Measurements from ENCODE around the gene OR2A5.

Gene OR2A5

DNA sequence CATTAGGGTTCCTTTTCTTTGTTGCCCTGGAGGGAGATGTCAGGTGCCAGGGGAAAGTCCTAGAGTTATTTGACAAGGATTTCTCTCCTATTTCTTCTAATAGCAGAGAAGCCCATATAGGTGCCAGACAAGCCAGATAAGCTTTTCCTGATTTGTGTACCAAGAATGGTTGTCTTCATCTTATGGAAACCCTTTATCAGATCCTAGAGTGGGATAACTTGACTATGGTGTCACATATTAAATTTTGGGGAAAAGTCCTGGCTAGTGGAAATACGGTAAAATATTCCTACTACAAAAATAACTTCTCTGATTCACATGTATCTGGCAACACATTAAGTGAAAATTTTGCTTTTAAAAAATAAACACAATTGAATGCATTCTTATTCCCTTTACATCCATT, 38.5 kb downstream of the OR2A5 start:
- Histone ChIP-seq H3K14ac (ENCODE audit: low read length) (no peak overlapping the region), H4K91ac (ENCODE audit: low read depth, low read length) (no peak overlapping the region), H3K36me3 (ENCODE audit: control insufficient read depth in 1 of 2, insufficient read depth in 2 of 2, low read length in 2 of 2) (no peaks in the 10 kb centered on the region), H2BK120ac (ENCODE audit: insufficient read depth, low read length, poor library complexity) (no peak overlapping the region), H3K4ac (ENCODE audit: low read depth, low read length) (no peak overlapping the region), H3K79me2 (ENCODE audit: control insufficient read depth, insufficient read depth, low read length, poor library complexity) (no peaks in the 10 kb centered on the region), H4K12ac (ENCODE audit: low read depth, low read length) (no peak overlapping the region), H4K8ac (ENCODE audit: low read depth, low read length) (no peak overlapping the region), H3K9me3 (ENCODE audit: insufficient read depth, low read depth, low read length) (no peaks in the 10 kb centered on the region), H3K23ac (ENCODE audit: low read length) (no peak overlapping the region), H2AFZ (ENCODE audit: insufficient read depth, low read length, poor library complexity) (no peak overlapping the region), H3K4me1 (ENCODE audit: control insufficient read depth in 1 of 2, insufficient read depth in 2 of 2, low read length in 2 of 2) (no peaks in the 10 kb centered on the region), H3K79me1 (ENCODE audit: low read length) (no peaks in the 10 kb centered on the region), H3K4me3 (ENCODE audit: low read depth, low read length) (no peak overlapping the region), H2BK12ac (ENCODE audit: low read length) (no peak overlapping the region), H3K4me2 (ENCODE audit: low read length) (no peak overlapping the region), H3K27me3 (ENCODE audit: insufficient read depth, low read length) (no peaks in the 10 kb centered on the region), H3K18ac (ENCODE audit: low read length) (no peak overlapping the region), H2AK5ac (ENCODE audit: low read length) (no peak overlapping the region), H3K27ac (ENCODE audit: low read depth, low read length) (no peak overlapping the region), H2BK5ac (ENCODE audit: low read depth, low read length, poor library complexity) (no peak overlapping the region), H3K9ac (ENCODE audit: low read length) (no peak overlapping the region)
- WGBS (ENCODE audit: extremely low coverage, insufficient coverage, insufficient read length) = no CpG with 5 or more reads among the region's 1 CpG
- DNase-seq = no peak

DNA sequence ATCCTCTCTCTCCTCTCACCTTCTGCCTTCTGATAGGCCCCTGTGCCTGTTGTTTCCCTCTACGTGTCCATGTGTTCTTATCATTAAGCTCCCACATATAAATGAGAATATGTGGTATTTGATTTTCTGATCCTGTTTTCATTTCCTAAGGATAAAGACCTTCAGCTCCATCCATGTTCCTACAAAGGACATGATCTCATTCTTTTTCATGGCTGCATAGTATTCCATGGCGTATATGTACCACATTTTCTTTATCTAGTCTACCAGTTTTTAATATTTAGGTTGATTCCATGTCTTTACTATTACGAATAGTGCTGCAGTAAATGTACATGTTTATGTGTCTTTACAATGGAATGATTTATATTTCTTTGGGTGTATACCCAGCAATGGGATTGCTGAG, 41.9 kb downstream of the OR2A5 start:
- Histone ChIP-seq H4K12ac (ENCODE audit: low read depth, low read length) (no peak overlapping the region), H3K79me1 (ENCODE audit: low read length) (no peaks in the 10 kb centered on the region), H2AFZ (ENCODE audit: insufficient read depth, low read length, poor library complexity) (no peak overlapping the region), H3K14ac (ENCODE audit: low read length) (no peak overlapping the region), H2BK5ac (ENCODE audit: low read depth, low read length, poor library complexity) (no peak overlapping the region), H3K27me3 (ENCODE audit: insufficient read depth, low read length) (no peaks in the 10 kb centered on the region), H3K9ac (ENCODE audit: low read length) (no peak overlapping the region), H3K27ac (ENCODE audit: low read depth, low read length) (no peak overlapping the region), H4K91ac (ENCODE audit: low read depth, low read length) (no peak overlapping the region), H3K23ac (ENCODE audit: low read length) (no peak overlapping the region), H3K4me1 (ENCODE audit: control insufficient read depth in 1 of 2, insufficient read depth in 2 of 2, low read length in 2 of 2) (no peaks in the 10 kb centered on the region), H3K9me3 (ENCODE audit: insufficient read depth, low read depth, low read length) (peaks cover 2% of the 10 kb centered on the region), H2AK5ac (ENCODE audit: low read length) (no peak overlapping the region), H3K36me3 (ENCODE audit: control insufficient read depth in 1 of 2, insufficient read depth in 2 of 2, low read length in 2 of 2) (no peaks in the 10 kb centered on the region), H3K4me3 (ENCODE audit: low read depth, low read length) (no peak overlapping the region), H2BK120ac (ENCODE audit: insufficient read depth, low read length, poor library complexity) (no peak overlapping the region), H3K4me2 (ENCODE audit: low read length) (no peak overlapping the region), H3K79me2 (ENCODE audit: control insufficient read depth, insufficient read depth, low read length, poor library complexity) (no peaks in the 10 kb centered on the region), H2BK12ac (ENCODE audit: low read length) (no peak overlapping the region), H4K8ac (ENCODE audit: low read depth, low read length) (no peak overlapping the region), H3K4ac (ENCODE audit: low read depth, low read length) (no peak overlapping the region), H3K18ac (ENCODE audit: low read length) (no peak overlapping the region)
- DNase-seq = no peak
- no CpG with 5 or more reads among the region's 3 CpGs for WGBS (ENCODE audit: extremely low coverage, insufficient coverage, insufficient read length)

DNA sequence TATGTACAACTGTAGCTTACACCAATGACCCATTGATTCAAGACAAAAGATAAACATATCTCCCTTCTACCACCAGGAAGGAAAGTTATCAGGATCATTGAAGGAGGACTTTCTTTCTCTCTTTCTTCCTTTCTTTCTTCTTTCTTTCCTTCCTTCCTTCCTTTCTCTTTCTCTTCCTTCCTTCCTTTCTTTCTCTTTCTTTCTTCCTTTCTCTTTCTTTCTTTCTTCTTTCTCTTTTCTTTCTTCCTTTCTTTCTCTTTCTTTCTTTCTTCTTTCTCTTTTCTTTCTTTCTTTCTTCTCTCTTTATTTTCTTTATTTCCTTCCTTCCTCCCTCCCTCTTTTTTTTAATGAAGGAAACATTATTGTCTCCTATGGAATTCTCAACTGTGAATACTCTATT, 50.0 kb downstream of the OR2A5 start:
- Histone ChIP-seq H2AK5ac (ENCODE audit: low read length) (no peak overlapping the region), H3K9me3 (ENCODE audit: insufficient read depth, low read depth, low read length) (peaks cover 2% of the 10 kb centered on the region), H3K36me3 (ENCODE audit: control insufficient read depth in 1 of 2, insufficient read depth in 2 of 2, low read length in 2 of 2) (no peaks in the 10 kb centered on the region), H3K4ac (ENCODE audit: low read depth, low read length) (no peak overlapping the region), H4K91ac (ENCODE audit: low read depth, low read length) (no peak overlapping the region), H2BK120ac (ENCODE audit: insufficient read depth, low read length, poor library complexity) (no peak overlapping the region), H2BK12ac (ENCODE audit: low read length) (no peak overlapping the region), H4K12ac (ENCODE audit: low read depth, low read length) (no peak overlapping the region), H3K14ac (ENCODE audit: low read length) (no peak overlapping the region), H2AFZ (ENCODE audit: insufficient read depth, low read length, poor library complexity) (no peak overlapping the region), H3K79me2 (ENCODE audit: control insufficient read depth, insufficient read depth, low read length, poor library complexity) (no peaks in the 10 kb centered on the region), H3K27me3 (ENCODE audit: insufficient read depth, low read length) (no peaks in the 10 kb centered on the region), H3K4me2 (ENCODE audit: low read length) (no peak overlapping the region), H4K8ac (ENCODE audit: low read depth, low read length) (no peak overlapping the region), H3K4me3 (ENCODE audit: low read depth, low read length) (no peak overlapping the region), H3K4me1 (ENCODE audit: control insufficient read depth in 1 of 2, insufficient read depth in 2 of 2, low read length in 2 of 2) (no peaks in the 10 kb centered on the region), H3K79me1 (ENCODE audit: low read length) (no peaks in the 10 kb centered on the region), H3K9ac (ENCODE audit: low read length) (no peak overlapping the region), H3K23ac (ENCODE audit: low read length) (no peak overlapping the region), H2BK5ac (ENCODE audit: low read depth, low read length, poor library complexity) (no peak overlapping the region), H3K27ac (ENCODE audit: low read depth, low read length) (no peak overlapping the region), H3K18ac (ENCODE audit: low read length) (no peak overlapping the region)
- DNase-seq = no peak

DNA sequence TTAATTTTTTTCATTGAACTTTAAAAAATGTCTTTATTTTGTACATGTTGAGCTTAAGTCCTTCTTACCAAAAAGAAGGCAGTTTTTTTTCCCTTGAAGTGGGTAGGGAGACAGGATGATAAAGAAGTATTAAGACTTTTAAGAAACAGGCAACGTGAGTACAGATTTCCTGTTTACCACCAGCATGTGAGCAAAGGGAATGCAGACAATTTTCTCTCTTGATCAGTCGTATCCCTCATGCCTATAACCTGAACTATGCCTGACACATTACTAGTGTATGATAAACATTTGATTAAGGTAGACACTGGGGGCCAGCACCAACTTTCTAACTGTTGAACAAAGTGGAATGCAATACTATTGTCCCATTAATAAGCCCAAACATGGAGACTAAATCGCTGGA, 51.9 kb downstream of the OR2A5 start:
- DNase-seq = peak; percentile 20 to 63
- H3K4me3 ChIP-seq (ENCODE audit: low read depth, low read length) = no peak overlapping the region
- WGBS (ENCODE audit: extremely low coverage, insufficient coverage, insufficient read length) = no CpG with 5 or more reads among the region's 3 CpGs
- H2BK12ac ChIP-seq (ENCODE audit: low read length) = no peak overlapping the region
- no peaks in the 10 kb centered on the region for H3K79me1 ChIP-seq (ENCODE audit: low read length)
- H3K36me3 ChIP-seq (ENCODE audit: control insufficient read depth in 1 of 2, insufficient read depth in 2 of 2, low read length in 2 of 2) = no peaks in the 10 kb centered on the region
- H3K27ac ChIP-seq (ENCODE audit: low read depth, low read length) = no peak overlapping the region
- H4K12ac ChIP-seq (ENCODE audit: low read depth, low read length) = no peak overlapping the region
- H3K27me3 ChIP-seq (ENCODE audit: insufficient read depth, low read length) = no peaks in the 10 kb centered on the region
- no peak overlapping the region for H3K14ac ChIP-seq (ENCODE audit: low read length)
- H3K18ac ChIP-seq (ENCODE audit: low read length) = no peak overlapping the region
- no peak overlapping the region for H2BK5ac ChIP-seq (ENCODE audit: low read depth, low read length, poor library complexity)
- H3K4ac ChIP-seq (ENCODE audit: low read depth, low read length) = no peak overlapping the region
- no peak overlapping the region for H2AK5ac ChIP-seq (ENCODE audit: low read length)
- no peak overlapping the region for H2AFZ ChIP-seq (ENCODE audit: insufficient read depth, low read length, poor library complexity)
- H3K4me2 ChIP-seq (ENCODE audit: low read length) = no peak overlapping the region
- H3K4me1 ChIP-seq (ENCODE audit: control insufficient read depth in 1 of 2, insufficient read depth in 2 of 2, low read length in 2 of 2) = no peaks in the 10 kb centered on the region
- H4K8ac ChIP-seq (ENCODE audit: low read depth, low read length) = no peak overlapping the region
- no peak overlapping the region for H3K9ac ChIP-seq (ENCODE audit: low read length)
- no peak overlapping the region for H2BK120ac ChIP-seq (ENCODE audit: insufficient read depth, low read length, poor library complexity)
- no peak overlapping the region for H4K91ac ChIP-seq (ENCODE audit: low read depth, low read length)
- H3K9me3 ChIP-seq (ENCODE audit: insufficient read depth, low read depth, low read length) = peaks cover under 1% of the 10 kb centered on the region
- no peaks in the 10 kb centered on the region for H3K79me2 ChIP-seq (ENCODE audit: control insufficient read depth, insufficient read depth, low read length, poor library complexity)
- no peak overlapping the region for H3K23ac ChIP-seq (ENCODE audit: low read length)

DNA sequence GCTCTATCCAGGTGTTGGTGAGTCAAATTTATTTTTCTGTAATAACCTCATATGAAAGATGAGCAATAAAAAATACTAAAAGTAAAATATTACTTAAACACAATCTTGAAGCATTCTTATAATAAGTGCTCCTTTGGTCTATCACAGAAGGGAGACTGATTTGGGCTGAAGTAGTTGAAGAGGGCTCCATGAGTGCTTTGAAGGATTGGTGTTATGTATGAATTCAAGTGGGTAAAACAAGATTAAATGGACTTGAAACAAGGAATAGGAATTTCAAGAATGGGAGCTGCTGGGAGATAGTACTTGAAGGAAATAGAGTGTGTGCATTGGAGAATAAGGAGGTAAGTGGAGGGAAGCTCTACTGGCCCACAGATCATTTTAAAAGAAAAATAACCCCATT, 53.3 kb downstream of the OR2A5 start:
- H3K9me3 ChIP-seq (ENCODE audit: insufficient read depth, low read depth, low read length) = no peaks in the 10 kb centered on the region
- H3K14ac ChIP-seq (ENCODE audit: low read length) = no peak overlapping the region
- no peak overlapping the region for H4K12ac ChIP-seq (ENCODE audit: low read depth, low read length)
- H3K4me3 ChIP-seq (ENCODE audit: low read depth, low read length) = no peak overlapping the region
- DNase-seq = no peak
- H3K79me2 ChIP-seq (ENCODE audit: control insufficient read depth, insufficient read depth, low read length, poor library complexity) = no peaks in the 10 kb centered on the region
- H2BK5ac ChIP-seq (ENCODE audit: low read depth, low read length, poor library complexity) = no peak overlapping the region
- H3K4ac ChIP-seq (ENCODE audit: low read depth, low read length) = no peak overlapping the region
- H3K27me3 ChIP-seq (ENCODE audit: insufficient read depth, low read length) = no peaks in the 10 kb centered on the region
- H4K91ac ChIP-seq (ENCODE audit: low read depth, low read length) = no peak overlapping the region
- no peaks in the 10 kb centered on the region for H3K79me1 ChIP-seq (ENCODE audit: low read length)
- H2AK5ac ChIP-seq (ENCODE audit: low read length) = no peak overlapping the region
- no peak overlapping the region for H2AFZ ChIP-seq (ENCODE audit: insufficient read depth, low read length, poor library complexity)
- H3K36me3 ChIP-seq (ENCODE audit: control insufficient read depth in 1 of 2, insufficient read depth in 2 of 2, low read length in 2 of 2) = no peaks in the 10 kb centered on the region
- H3K18ac ChIP-seq (ENCODE audit: low read length) = no peak overlapping the region
- H3K4me2 ChIP-seq (ENCODE audit: low read length) = no peak overlapping the region
- H3K27ac ChIP-seq (ENCODE audit: low read depth, low read length) = no peak overlapping the region
- H3K4me1 ChIP-seq (ENCODE audit: control insufficient read depth in 1 of 2, insufficient read depth in 2 of 2, low read length in 2 of 2) = no peaks in the 10 kb centered on the region
- no peak overlapping the region for H4K8ac ChIP-seq (ENCODE audit: low read depth, low read length)
- H2BK12ac ChIP-seq (ENCODE audit: low read length) = no peak overlapping the region
- H3K23ac ChIP-seq (ENCODE audit: low read length) = no peak overlapping the region
- H2BK120ac ChIP-seq (ENCODE audit: insufficient read depth, low read length, poor library complexity) = no peak overlapping the region
- H3K9ac ChIP-seq (ENCODE audit: low read length) = no peak overlapping the region

Data from trophoblast cell (in vitro differentiated cells and primary cell).